K562 (cell line): ENCODE data around the gene AFM. TPM values are rescaled to one million over a fixed set of nuclear protein-coding genes. Genes with fewer than 3 reads are reported as not detected.

ENCODE experiments used
- ATAC-seq: fragments of 200-7000 bp; cut with Tn5 transposase; 3 replicates; pipeline ENCODE4 v1.9.1; 2020; ENCODE audit warnings: moderate library complexity
- BruUV-seq: library from RNA; stranded (reverse); fragments of 400-500 nt; replicated peaks from 2 replicates; lab custom pipeline; 2021; lab: Mats Ljungman, UMichigan
- CTCF ChIA-PET: fragments of 300-600 bp; formaldehyde crosslinking; extraction: SDS; loops from one replicate; lab custom pipeline; 2021; ENCODE audit warnings: low intra/inter-chr PET ratio; lab: Yijun Ruan, JAX
- POLR2A ChIA-PET: fragments of 300-600, 350-650 bp; sonication (Branson Sonifier 250); formaldehyde crosslinking; extraction: SDS; loops from one replicate; lab custom pipeline; 2021; ENCODE audit warnings: antibody characterized with exemption, inconsistent platforms; lab: Yijun Ruan, JAX
- DNase-seq, 4 experiments: peaks; one replicate each; pipeline versions ENCODE4 v3.0.0 to v3.0.0-alpha.2; 2011 to 2018; ENCODE audit warnings: low spot score in 3 of 4, mixed read lengths in 3 of 4; ENCODE audit errors: extremely low read depth in 1 of 4
- FAIRE-seq: peaks from 2 replicates; lab custom pipeline; 2011; peaks lifted over from hg19 to GRCh38; lab: Jason Lieb, UNC
- H2AFZ ChIP-seq: 2 replicates; pipeline ENCODE4 v1.6.0; 2011; ENCODE audit warnings: low read depth, low read length, control low read depth, inconsistent platforms
- H3K27ac ChIP-seq: fragments of 200-600 bp; 3 replicates; pipeline ENCODE4 v1.8.0; 2011; ENCODE audit warnings: low read depth, mild to moderate bottlenecking, control low read depth, inconsistent platforms, low read length, moderate library complexity, mixed read lengths; ENCODE audit errors: extremely low read depth
- H3K27me3 ChIP-seq, 2 experiments: fragments of 300-600 bp in 1 of 2; 2 replicates in 1 of 2; 3 replicates in 1 of 2; pipeline versions ENCODE4 v1.6.0 to v1.8.0; 2011; ENCODE audit warnings: inconsistent platforms in 2 of 2, low read length in 2 of 2, mild to moderate bottlenecking in 1 of 2, mixed read lengths in 1 of 2, moderate library complexity in 1 of 2; ENCODE audit not compliant: control insufficient read depth in 2 of 2, insufficient read depth in 2 of 2
- H3K36me3 ChIP-seq: fragments of 300-600 bp; 3 replicates; pipeline ENCODE4 v1.8.0; 2011; ENCODE audit warnings: mild to moderate bottlenecking, low read length, inconsistent platforms; ENCODE audit not compliant: control insufficient read depth, insufficient read depth
- H3K4me1 ChIP-seq, 2 experiments: fragments of 200-600 bp in 1 of 2; replicated peaks in 1 of 2; 2 replicates in 1 of 2; 3 replicates in 1 of 2; pipeline versions ENCODE4 v1.5.1 to v1.8.0; 2011; ENCODE audit warnings: inconsistent platforms in 2 of 2, low read length in 2 of 2, mild to moderate bottlenecking in 1 of 2, mixed read lengths in 1 of 2, moderate library complexity in 1 of 2; ENCODE audit not compliant: control insufficient read depth in 2 of 2, insufficient read depth in 2 of 2
- H3K4me2 ChIP-seq: 2 replicates; pipeline ENCODE4 v1.6.1; 2011; ENCODE audit warnings: low read length, control low read depth, inconsistent platforms, mixed read lengths; ENCODE audit not compliant: insufficient read depth
- H3K4me3 ChIP-seq: fragments of 200-600 bp; sonication (generic), shearing (Covaris generic); 2 replicates; pipeline ENCODE4 v1.5.1; 2016; ENCODE audit warnings: control low read depth, inconsistent platforms
- H3K79me2 ChIP-seq: fragments of 200-600 bp; 3 replicates; pipeline ENCODE4 v1.8.0; 2011; ENCODE audit warnings: low read length, inconsistent platforms; ENCODE audit not compliant: control insufficient read depth, insufficient read depth
- H3K9ac ChIP-seq, 2 experiments: 2 replicates each; pipeline versions ENCODE4 v1.6.0 to v1.6.1; 2011; ENCODE audit warnings: low read depth in 2 of 2, low read length in 2 of 2, control low read depth in 1 of 2, inconsistent platforms in 1 of 2, mild to moderate bottlenecking in 1 of 2, mixed read lengths in 1 of 2; ENCODE audit not compliant: insufficient read depth in 1 of 2
- H3K9me1 ChIP-seq: one replicate; pipeline ENCODE4 v1.6.0; 2011; ENCODE audit warnings: inconsistent platforms, mild to moderate bottlenecking, low read length, moderate library complexity; ENCODE audit not compliant: control insufficient read depth, insufficient read depth
- H3K9me3 ChIP-seq: replicated peaks from 2 replicates; pipeline ENCODE4 v1.5.1; 2011; ENCODE audit warnings: low read depth, low read length, inconsistent platforms; ENCODE audit not compliant: control insufficient read depth, insufficient read depth
- H4K20me1 ChIP-seq: replicated peaks from 2 replicates; pipeline ENCODE4 v1.6.1; 2011; ENCODE audit warnings: low read length, inconsistent platforms, mixed read lengths; ENCODE audit not compliant: control insufficient read depth, insufficient read depth
- CXXC5 ChIP-seq: fragments of 250-450 bp; sonication (Bioruptor Pico); IDR thresholded peaks from 2 replicates; pipeline ENCODE4 v1.8.0; 2022; ENCODE audit warnings: inconsistent platforms, mild to moderate bottlenecking, moderate library complexity
- MAFF ChIP-seq: IDR thresholded peaks from 2 replicates; pipeline ENCODE4 v1.6.1; 2012; ENCODE audit warnings: low read length, improper control_type of control experiment
- MECOM ChIP-seq: fragments of 250-450 bp; sonication (Bioruptor Pico); IDR thresholded peaks from 2 replicates; pipeline ENCODE4 v1.8.0; 2022; ENCODE audit warnings: inconsistent platforms
- NR2C2 ChIP-seq, 2 experiments: fragments of 200-800 bp in 1 of 2; sonication (Bioruptor generic) in 1 of 2; sonication (generic) in 1 of 2; formaldehyde crosslinking in 1 of 2; IDR thresholded peaks; 2 replicates each; pipeline versions ENCODE4 v1.6.1 to v1.8.0; 2016 to 2022; ENCODE audit warnings: mild to moderate bottlenecking in 1 of 2, missing compliant biosample characterization in 1 of 2, missing genetic modification characterization in 1 of 2, missing genetic modification reagents in 1 of 2
- NR2F6 ChIP-seq: fragments of 450-650 bp; formaldehyde crosslinking; IDR thresholded peaks from 2 replicates; pipeline ENCODE4 v1.4.0; 2020; ENCODE audit warnings: mild to moderate bottlenecking
- RBM39 ChIP-seq: fragments of 200-400 bp; formaldehyde crosslinking; optimal IDR thresholded peaks from 2 replicates; pipeline ENCODE3; 2018; ENCODE audit warnings: low read depth, low read length
- TAL1 ChIP-seq: fragments of 450-650 bp; IDR thresholded peaks from 2 replicates; pipeline ENCODE4 v1.6.1; 2016; ENCODE audit warnings: mild to moderate bottlenecking
- TRIM24 ChIP-seq, 2 experiments: fragments of 450-650 bp; IDR thresholded peaks; 2 replicates each; pipeline ENCODE4 v1.6.1; 2016
- TSC22D4 ChIP-seq: fragments of 450-650 bp; IDR thresholded peaks from 2 replicates; pipeline ENCODE4 v1.6.1; 2016; ENCODE audit warnings: missing genetic modification characterization, missing biosample characterization, control low read depth
- ZNF175 ChIP-seq: fragments of 200-800 bp; sonication (Bioruptor generic); IDR thresholded peaks from 2 replicates; pipeline ENCODE4 v1.6.1; 2016; ENCODE audit warnings: low read depth, mild to moderate bottlenecking, missing genetic modification characterization, missing compliant biosample characterization
- ZNF311 ChIP-seq: fragments of 250-450 bp; sonication (Bioruptor Pico); IDR thresholded peaks from 2 replicates; pipeline ENCODE4 v1.4.0; 2020; ENCODE audit warnings: mild to moderate bottlenecking, moderate library complexity
- ZNF589 ChIP-seq: fragments of 200-800 bp; sonication (Bioruptor generic); IDR thresholded peaks from 2 replicates; pipeline ENCODE4 v1.6.1; 2016; ENCODE audit warnings: low read depth, missing genetic modification characterization, missing compliant biosample characterization
- ZNF695 ChIP-seq: fragments of 450-650 bp; formaldehyde crosslinking; IDR thresholded peaks from 2 replicates; pipeline ENCODE4 v1.4.0; 2020; ENCODE audit warnings: mild to moderate bottlenecking, moderate library complexity
- WGBS: fragments of 100-300 bp; shearing (Covaris generic); methylation state at CpG from one replicate; pipeline ENCODE4 v1.1.6; 2016; ENCODE audit warnings: low coverage, mixed read lengths; ENCODE audit not compliant: insufficient coverage; ENCODE audit errors: missing lambda C conversion rate; 5-methylcytosine and 5-hydroxymethylcytosine counted together
- in situ Hi-C: fragments of 300-500 bp; cut with MboI; formaldehyde crosslinking; loops from 4 replicates; pipeline ENCODE4 v1.15.0; 2018; ENCODE audit warnings: inconsistent platforms, mixed read lengths
- intact Hi-C: fragments of 100-400 bp; cut with micrococcal nuclease; formaldehyde crosslinking; loops from 2 replicates; pipeline ENCODE4 v1.14.2; 2022
- polyA plus RNA-seq, 8 experiments: library from polyadenylated mRNA; depleted of rRNA in 4 of 8; stranded (reverse) in 5 of 8; unstranded in 3 of 8; fragments of >200 nt; fragmentation: Nextera tagmentation in 2 of 8; fragmentation: Illumina TruSeq in 1 of 8; extraction: Ambion mirVana in 2 of 8; extraction: Trizol in 1 of 8; gene quantifications; 2 replicates each; pipeline versions ENCODE4 v1.2.1 to v1.2.3, GENCODE V29; 2011 to 2014; ENCODE audit warnings: inconsistent platforms in 1 of 8, missing spikeins in 1 of 8
- total RNA-seq, 7 experiments: library from RNA; depleted of rRNA in 6 of 7; stranded (reverse); fragments of >200 nt in 6 of 7; fragmentation: Illumina TruSeq in 2 of 7; extraction: Trizol in 2 of 7; gene quantifications; 2 replicates each; pipeline versions ENCODE4 v1.2.1 to v1.2.3, GENCODE V29; 2011 to 2021; ENCODE audit warnings: low replicate concordance in 1 of 7
- TF ChIP-seq, protein P1 (sequence below): fragments of 450-650 bp; IDR thresholded peaks from 2 replicates; pipeline ENCODE4 v1.6.1; 2017; ENCODE audit warnings: antibody characterized with exemption, mild to moderate bottlenecking
- TF ChIP-seq, protein P2 (sequence below): sonication (generic); formaldehyde crosslinking; IDR thresholded peaks from 2 replicates; pipeline ENCODE4 v1.8.0; 2022; ENCODE audit warnings: mild to moderate bottlenecking, missing genetic modification reagents, borderline replicate concordance

Gene AFM
- total and polyA plus RNA-seq, 9 of the 15 experiments (the other 6 are each of a cell fraction or from before 2014, with no cell fraction given), result 0.07 to 0.15 (median 0.12) TPM; not detected in 5

DNA sequence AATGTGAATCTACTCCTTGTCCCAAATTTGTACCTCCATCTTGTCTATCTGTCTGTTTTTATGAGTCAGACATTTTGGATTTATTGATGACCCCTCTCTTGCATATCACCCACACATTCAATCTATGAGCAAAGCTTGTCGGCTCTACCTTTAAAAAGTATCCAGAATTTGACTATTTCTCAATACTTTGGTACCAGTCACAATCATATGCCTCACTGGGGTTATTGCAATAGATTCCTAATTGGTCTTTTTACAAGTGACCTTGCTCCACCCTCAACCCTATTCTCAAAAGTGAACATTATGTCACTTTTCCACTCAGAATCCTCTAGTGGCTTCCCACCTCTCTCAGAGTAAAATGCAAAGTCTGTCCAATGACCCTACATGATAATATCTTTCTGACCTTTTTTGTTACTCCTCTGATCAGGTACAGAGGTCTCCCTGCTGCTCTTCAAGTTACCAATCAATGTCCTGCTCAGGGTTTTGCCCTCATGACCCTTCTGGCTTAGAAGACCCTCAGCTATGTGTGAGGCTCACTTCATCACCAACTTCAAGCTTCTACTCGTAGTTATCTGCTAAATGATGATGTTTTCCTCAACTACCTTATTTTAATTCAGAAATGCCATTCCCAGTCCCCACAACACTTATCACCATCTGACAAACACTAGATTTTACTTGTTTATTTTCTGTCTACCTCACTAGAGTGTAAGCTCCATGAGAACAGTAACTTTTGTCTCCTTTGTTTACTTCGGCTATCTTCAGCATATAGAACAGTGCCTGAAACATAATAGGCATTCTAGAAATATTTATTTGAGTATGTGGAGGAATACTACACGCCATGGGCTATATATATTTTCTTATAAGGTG, 23.1 kb upstream of the AFM start:
- Histone ChIP-seq H3K36me3 (no peaks in the 10 kb centered on the region), H3K4me2 (no peak overlapping the region; the same call in 1 of the 2 replicates), H4K20me1 (no peaks in the 10 kb centered on the region), H3K27me3 (no peaks in the 10 kb centered on the region), H2AFZ (0 out of 2 replicates have a peak overlapping the region, but pooled peaks have one; percentile 27), H3K9me3 (no peaks in the 10 kb centered on the region), H3K79me2 (no peaks in the 10 kb centered on the region), H3K9ac (no peak overlapping the region), H3K27ac (no peak overlapping the region), H3K4me1 (peaks cover 0 to 1% of the 10 kb centered on the region in 2 experiments; a peak in 2 of 5 replicates), H3K4me3 (no peak overlapping the region), H3K9me1 (no peaks in the 10 kb centered on the region)
- CTCF ChIA-PET, result no interaction called here
- FAIRE-seq, result no peak
- no peak for DNase-seq
- POLR2A ChIA-PET, result interaction anchor here (1.1 kb wide), 1 partner anchor 12 kb away, joined by 3 read pairs; no protein-coding TSS in a partner anchor
- in situ Hi-C loops, result no loop called here
- no TSS peak for BruUV-seq
- no peak for ATAC-seq
- WGBS, result 26% methylated on average over 4 of the region's 4 CpGs
- intact Hi-C loops, result no loop called here
- TF ChIP-seq ZNF589 (CRISPR knock-in tag), result peak; percentile 66; the same call in 1 of the 2 replicates
- TF ChIP-seq, protein P1, sequence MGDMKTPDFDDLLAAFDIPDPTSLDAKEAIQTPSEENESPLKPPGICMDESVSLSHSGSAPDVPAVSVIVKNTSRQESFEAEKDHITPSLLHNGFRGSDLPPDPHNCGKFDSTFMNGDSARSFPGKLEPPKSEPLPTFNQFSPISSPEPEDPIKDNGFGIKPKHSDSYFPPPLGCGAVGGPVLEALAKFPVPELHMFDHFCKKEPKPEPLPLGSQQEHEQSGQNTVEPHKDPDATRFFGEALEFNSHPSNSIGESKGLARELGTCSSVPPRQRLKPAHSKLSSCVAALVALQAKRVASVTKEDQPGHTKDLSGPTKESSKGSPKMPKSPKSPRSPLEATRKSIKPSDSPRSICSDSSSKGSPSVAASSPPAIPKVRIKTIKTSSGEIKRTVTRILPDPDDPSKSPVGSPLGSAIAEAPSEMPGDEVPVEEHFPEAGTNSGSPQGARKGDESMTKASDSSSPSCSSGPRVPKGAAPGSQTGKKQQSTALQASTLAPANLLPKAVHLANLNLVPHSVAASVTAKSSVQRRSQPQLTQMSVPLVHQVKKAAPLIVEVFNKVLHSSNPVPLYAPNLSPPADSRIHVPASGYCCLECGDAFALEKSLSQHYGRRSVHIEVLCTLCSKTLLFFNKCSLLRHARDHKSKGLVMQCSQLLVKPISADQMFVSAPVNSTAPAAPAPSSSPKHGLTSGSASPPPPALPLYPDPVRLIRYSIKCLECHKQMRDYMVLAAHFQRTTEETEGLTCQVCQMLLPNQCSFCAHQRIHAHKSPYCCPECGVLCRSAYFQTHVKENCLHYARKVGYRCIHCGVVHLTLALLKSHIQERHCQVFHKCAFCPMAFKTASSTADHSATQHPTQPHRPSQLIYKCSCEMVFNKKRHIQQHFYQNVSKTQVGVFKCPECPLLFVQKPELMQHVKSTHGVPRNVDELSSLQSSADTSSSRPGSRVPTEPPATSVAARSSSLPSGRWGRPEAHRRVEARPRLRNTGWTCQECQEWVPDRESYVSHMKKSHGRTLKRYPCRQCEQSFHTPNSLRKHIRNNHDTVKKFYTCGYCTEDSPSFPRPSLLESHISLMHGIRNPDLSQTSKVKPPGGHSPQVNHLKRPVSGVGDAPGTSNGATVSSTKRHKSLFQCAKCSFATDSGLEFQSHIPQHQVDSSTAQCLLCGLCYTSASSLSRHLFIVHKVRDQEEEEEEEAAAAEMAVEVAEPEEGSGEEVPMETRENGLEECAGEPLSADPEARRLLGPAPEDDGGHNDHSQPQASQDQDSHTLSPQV, result 0 out of 2 replicates have a peak, but pooled peaks have one; percentile 8
- TF ChIP-seq MAFF, result no peak
- no peak for TF ChIP-seq NR2F6 (CRISPR knock-in tag)
- no peak for TF ChIP-seq RBM39
- TF ChIP-seq, protein P2, sequence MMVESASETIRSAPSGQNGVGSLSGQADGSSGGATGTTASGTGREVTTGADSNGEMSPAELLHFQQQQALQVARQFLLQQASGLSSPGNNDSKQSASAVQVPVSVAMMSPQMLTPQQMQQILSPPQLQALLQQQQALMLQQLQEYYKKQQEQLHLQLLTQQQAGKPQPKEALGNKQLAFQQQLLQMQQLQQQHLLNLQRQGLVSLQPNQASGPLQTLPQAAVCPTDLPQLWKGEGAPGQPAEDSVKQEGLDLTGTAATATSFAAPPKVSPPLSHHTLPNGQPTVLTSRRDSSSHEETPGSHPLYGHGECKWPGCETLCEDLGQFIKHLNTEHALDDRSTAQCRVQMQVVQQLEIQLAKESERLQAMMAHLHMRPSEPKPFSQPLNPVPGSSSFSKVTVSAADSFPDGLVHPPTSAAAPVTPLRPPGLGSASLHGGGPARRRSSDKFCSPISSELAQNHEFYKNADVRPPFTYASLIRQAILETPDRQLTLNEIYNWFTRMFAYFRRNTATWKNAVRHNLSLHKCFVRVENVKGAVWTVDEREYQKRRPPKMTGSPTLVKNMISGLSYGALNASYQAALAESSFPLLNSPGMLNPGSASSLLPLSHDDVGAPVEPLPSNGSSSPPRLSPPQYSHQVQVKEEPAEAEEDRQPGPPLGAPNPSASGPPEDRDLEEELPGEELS (CRISPR knock-in tag), result no peak
- TF ChIP-seq TSC22D4 (tag), result no peak
- no peak for TF ChIP-seq MECOM (CRISPR knock-in tag)
- 0 out of 4 replicates have a peak, but pooled peaks of 1 of the 2 experiments have one; percentile 2 for TF ChIP-seq TRIM24 (IDR thresholded peaks at IDR 0.05)
- no peak for TF ChIP-seq TAL1
- TF ChIP-seq ZNF311, result no peak
- TF ChIP-seq CXXC5, result 0 out of 2 replicates have a peak, but pooled peaks have one; percentile 12
- 0 out of 2 replicates have a peak, but pooled peaks have one; percentile 61 for TF ChIP-seq ZNF175 (CRISPR knock-in tag)
- TF ChIP-seq ZNF695, result no peak
- TF ChIP-seq NR2C2 (CRISPR knock-in tag; IDR thresholded peaks at IDR 0.05), result no peak
- TF ChIP-seq NR2C2 (tag; IDR thresholded peaks at IDR 0.05), result peak; percentile 23; the same call in 1 of the 2 replicates
